GM10266 (cell line): ENCODE results near the gene SGCD.

Experiments
- DNase-seq: peaks from one replicate; pipeline ENCODE4 v3.0.0; 2012; ENCODE audit errors: extremely low spot score
- CTCF ChIP-seq: IDR thresholded peaks from 2 replicates; pipeline ENCODE4 v1.5.1; 2012; ENCODE audit warnings: mild to moderate bottlenecking, low read depth; ENCODE audit not compliant: control insufficient read depth, insufficient read depth; ENCODE audit errors: missing control alignments

SGCD gene

GRCh38 chr5:156682971-156683370 lies 356.0 kb downstream of the SGCD start:
- DNase-seq = no peak
- TF ChIP-seq CTCF = no peak

GRCh38 chr5:156683509-156683908 lies 356.5 kb downstream of the SGCD start:
- TF ChIP-seq CTCF = no peak
- DNase-seq = no peak

- TF ChIP-seq CTCF = no peak
- no peak for DNase-seq
Observed at GRCh38 chr5:156684216-156684615, 357.3 kb downstream of the SGCD start.

GRCh38 chr5:156685481-156685880 lies 358.5 kb downstream of the SGCD start:
- DNase-seq = no peak
- no peak for TF ChIP-seq CTCF

- no peak for TF ChIP-seq CTCF
Observed at GRCh38 chr5:156686380-156686779, 359.4 kb downstream of the SGCD start.

GRCh38 chr5:156686796-156687195 lies 359.8 kb downstream of the SGCD start:
- no peak for TF ChIP-seq CTCF

More at GRCh38 chr5:156686380-156686779, 359.4 kb downstream of the SGCD start:
- DNase-seq = no peak

GRCh38 chr5:156687514-156687913 lies 360.6 kb downstream of the SGCD start:
- DNase-seq = no peak
- TF ChIP-seq CTCF = no peak

More at GRCh38 chr5:156686796-156687195, 359.8 kb downstream of the SGCD start:
- no peak for DNase-seq
